Esophagus muscularis mucosa (tissue), 3 donors: ENCODE results near the gene CAPRIN1.

Source experiments
- CTCF ChIP-seq, 3 experiments: fragments of 200-600 bp in 2 of 3; fragments of 450-650 bp in 1 of 3; sonication (generic) in 2 of 3; IDR thresholded peaks; one replicate each; pipeline ENCODE4 v1.5.1; 2017 to 2019; ENCODE audit warnings: antibody characterized with exemption in 3 of 3, mild to moderate bottlenecking in 2 of 3, moderate library complexity in 1 of 3
- EP300 ChIP-seq: sonication (generic); formaldehyde crosslinking; IDR thresholded peaks from one replicate; pipeline ENCODE4 v1.6.1; 2017; ENCODE audit warnings: antibody characterized with exemption

- no peak for TF ChIP-seq CTCF (IDR thresholded peaks at IDR 0.05)
- no peak for TF ChIP-seq EP300
These were observed 591 bp downstream of the CAPRIN1 start for GRCh38 chr11:34052036-34052607.
